H1 (cell line): ENCODE data around the gene ZNF334. TPM values are rescaled to one million over a fixed set of nuclear protein-coding genes. Genes with fewer than 3 reads are reported as not detected.

Experiments
- CBX8 ChIP-seq: fragments of 300-800, 300-1000 bp; sonication (generic); IDR thresholded peaks from 2 replicates; pipeline ENCODE4 v1.7.1; 2016; ENCODE audit warnings: low read depth, low read length, borderline replicate concordance
- PHF8 ChIP-seq: fragments of 200-600 bp; sonication (generic); conservative IDR thresholded peaks from 2 replicates; pipeline ENCODE4 v1.7.1; 2012; ENCODE audit warnings: low read depth, mild to moderate bottlenecking, inconsistent platforms, low read length, moderate library complexity
- POLR2AphosphoS5 ChIP-seq: IDR thresholded peaks from 2 replicates; pipeline ENCODE4 v1.6.1; 2011; ENCODE audit warnings: low read depth, low read length
- polyA plus RNA-seq, 7 experiments: library from polyadenylated mRNA; depleted of rRNA in 3 of 7; stranded (reverse) in 5 of 7; unstranded in 2 of 7; fragments of >200 nt in 5 of 7; fragments of 200-250 nt in 2 of 7; gene quantifications; 1 replicate in 5 of 7; 2 replicates in 1 of 7; 4 replicates in 1 of 7; pipeline versions ENCODE4 v1.2.1 to v1.2.3, GENCODE V29; 2011 to 2013; ENCODE audit warnings: missing spikeins in 2 of 7, mixed read lengths in 2 of 7
- total RNA-seq: library from RNA; stranded (reverse); fragmentation: NEBNext Ultra II Directional; extraction: Animal tissue kit (Norgen Biotek cat#: 25700); gene quantifications from 2 replicates; pipeline ENCODE4 v1.2.1, GENCODE V29; 2021
- TF ChIP-seq, protein P1 (sequence below): fragments of 300-600 bp; sonication (generic); IDR thresholded peaks from 2 replicates; pipeline ENCODE4 v1.7.1; 2012; ENCODE audit warnings: low read length, moderate library complexity, mild to moderate bottlenecking, inconsistent platforms; ENCODE audit not compliant: insufficient replicate concordance

The ZNF334 gene
- total and polyA plus RNA-seq, 2 of the 8 experiments (the other 6 are each of a cell fraction or from before 2014, with no cell fraction given): 8.8 to 17.8 TPM

DNA sequence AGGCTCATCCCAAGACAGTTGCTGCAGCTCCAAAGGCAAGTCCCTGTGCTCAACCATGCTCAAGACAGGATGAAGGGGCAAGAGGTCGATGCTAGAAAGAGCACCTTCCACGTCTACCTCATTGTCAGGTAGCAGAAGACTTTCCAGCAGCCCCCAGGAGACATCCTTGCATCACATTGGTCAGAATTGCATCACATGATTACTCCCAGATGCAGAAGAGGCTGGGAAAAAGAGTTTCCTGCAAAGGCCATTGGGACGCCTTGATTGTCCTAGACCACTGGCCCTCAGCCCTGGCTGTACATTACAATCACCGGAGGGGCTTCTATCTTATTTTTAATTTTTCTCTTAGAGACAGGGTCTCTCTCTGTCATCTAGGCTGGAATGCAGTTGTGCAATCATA is 17.3 kb upstream of the ZNF334 start (continued):
- TF ChIP-seq, protein P1, sequence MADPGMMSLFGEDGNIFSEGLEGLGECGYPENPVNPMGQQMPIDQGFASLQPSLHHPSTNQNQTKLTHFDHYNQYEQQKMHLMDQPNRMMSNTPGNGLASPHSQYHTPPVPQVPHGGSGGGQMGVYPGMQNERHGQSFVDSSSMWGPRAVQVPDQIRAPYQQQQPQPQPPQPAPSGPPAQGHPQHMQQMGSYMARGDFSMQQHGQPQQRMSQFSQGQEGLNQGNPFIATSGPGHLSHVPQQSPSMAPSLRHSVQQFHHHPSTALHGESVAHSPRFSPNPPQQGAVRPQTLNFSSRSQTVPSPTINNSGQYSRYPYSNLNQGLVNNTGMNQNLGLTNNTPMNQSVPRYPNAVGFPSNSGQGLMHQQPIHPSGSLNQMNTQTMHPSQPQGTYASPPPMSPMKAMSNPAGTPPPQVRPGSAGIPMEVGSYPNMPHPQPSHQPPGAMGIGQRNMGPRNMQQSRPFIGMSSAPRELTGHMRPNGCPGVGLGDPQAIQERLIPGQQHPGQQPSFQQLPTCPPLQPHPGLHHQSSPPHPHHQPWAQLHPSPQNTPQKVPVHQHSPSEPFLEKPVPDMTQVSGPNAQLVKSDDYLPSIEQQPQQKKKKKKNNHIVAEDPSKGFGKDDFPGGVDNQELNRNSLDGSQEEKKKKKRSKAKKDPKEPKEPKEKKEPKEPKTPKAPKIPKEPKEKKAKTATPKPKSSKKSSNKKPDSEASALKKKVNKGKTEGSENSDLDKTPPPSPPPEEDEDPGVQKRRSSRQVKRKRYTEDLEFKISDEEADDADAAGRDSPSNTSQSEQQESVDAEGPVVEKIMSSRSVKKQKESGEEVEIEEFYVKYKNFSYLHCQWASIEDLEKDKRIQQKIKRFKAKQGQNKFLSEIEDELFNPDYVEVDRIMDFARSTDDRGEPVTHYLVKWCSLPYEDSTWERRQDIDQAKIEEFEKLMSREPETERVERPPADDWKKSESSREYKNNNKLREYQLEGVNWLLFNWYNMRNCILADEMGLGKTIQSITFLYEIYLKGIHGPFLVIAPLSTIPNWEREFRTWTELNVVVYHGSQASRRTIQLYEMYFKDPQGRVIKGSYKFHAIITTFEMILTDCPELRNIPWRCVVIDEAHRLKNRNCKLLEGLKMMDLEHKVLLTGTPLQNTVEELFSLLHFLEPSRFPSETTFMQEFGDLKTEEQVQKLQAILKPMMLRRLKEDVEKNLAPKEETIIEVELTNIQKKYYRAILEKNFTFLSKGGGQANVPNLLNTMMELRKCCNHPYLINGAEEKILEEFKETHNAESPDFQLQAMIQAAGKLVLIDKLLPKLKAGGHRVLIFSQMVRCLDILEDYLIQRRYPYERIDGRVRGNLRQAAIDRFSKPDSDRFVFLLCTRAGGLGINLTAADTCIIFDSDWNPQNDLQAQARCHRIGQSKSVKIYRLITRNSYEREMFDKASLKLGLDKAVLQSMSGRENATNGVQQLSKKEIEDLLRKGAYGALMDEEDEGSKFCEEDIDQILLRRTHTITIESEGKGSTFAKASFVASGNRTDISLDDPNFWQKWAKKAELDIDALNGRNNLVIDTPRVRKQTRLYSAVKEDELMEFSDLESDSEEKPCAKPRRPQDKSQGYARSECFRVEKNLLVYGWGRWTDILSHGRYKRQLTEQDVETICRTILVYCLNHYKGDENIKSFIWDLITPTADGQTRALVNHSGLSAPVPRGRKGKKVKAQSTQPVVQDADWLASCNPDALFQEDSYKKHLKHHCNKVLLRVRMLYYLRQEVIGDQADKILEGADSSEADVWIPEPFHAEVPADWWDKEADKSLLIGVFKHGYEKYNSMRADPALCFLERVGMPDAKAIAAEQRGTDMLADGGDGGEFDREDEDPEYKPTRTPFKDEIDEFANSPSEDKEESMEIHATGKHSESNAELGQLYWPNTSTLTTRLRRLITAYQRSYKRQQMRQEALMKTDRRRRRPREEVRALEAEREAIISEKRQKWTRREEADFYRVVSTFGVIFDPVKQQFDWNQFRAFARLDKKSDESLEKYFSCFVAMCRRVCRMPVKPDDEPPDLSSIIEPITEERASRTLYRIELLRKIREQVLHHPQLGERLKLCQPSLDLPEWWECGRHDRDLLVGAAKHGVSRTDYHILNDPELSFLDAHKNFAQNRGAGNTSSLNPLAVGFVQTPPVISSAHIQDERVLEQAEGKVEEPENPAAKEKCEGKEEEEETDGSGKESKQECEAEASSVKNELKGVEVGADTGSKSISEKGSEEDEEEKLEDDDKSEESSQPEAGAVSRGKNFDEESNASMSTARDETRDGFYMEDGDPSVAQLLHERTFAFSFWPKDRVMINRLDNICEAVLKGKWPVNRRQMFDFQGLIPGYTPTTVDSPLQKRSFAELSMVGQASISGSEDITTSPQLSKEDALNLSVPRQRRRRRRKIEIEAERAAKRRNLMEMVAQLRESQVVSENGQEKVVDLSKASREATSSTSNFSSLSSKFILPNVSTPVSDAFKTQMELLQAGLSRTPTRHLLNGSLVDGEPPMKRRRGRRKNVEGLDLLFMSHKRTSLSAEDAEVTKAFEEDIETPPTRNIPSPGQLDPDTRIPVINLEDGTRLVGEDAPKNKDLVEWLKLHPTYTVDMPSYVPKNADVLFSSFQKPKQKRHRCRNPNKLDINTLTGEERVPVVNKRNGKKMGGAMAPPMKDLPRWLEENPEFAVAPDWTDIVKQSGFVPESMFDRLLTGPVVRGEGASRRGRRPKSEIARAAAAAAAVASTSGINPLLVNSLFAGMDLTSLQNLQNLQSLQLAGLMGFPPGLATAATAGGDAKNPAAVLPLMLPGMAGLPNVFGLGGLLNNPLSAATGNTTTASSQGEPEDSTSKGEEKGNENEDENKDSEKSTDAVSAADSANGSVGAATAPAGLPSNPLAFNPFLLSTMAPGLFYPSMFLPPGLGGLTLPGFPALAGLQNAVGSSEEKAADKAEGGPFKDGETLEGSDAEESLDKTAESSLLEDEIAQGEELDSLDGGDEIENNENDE: no peak
- TF ChIP-seq PHF8 (no peak), POLR2AphosphoS5 (no peak), CBX8 (no peak)
